Measurements from ENCODE around the gene VSTM2B.

The VSTM2B gene

DNA sequence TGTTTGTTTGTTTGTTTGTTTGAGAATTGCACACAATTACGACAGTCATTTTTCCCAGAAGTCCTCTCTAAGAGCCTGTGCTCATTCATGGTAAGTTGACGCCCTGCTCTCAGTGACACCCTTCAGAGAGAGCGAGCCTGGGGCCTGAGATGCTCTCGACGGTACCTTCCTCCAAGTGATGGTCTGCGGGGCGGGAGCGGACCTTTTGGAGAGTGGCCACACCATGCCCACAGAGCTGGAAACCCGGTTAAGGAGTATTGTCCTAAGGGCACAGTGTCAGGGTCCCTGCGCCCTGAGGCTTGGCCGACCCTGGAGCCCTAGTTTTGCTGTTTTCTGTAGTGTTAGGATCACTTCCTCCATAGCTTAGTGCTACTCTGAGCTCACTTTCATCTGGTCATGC, 83.8 kb downstream of the VSTM2B start:
- H3K36me3 ChIP-seq (ENCODE audit: low read depth), result peaks cover 37% of the 10 kb centered on the region
- no peak for ATAC-seq (ENCODE audit: low read depth)
- no peaks in the 10 kb centered on the region for H3K4me1 ChIP-seq (ENCODE audit: insufficient read depth, poor library complexity, severe bottlenecking)
- H3K4me3 ChIP-seq (ENCODE audit: severe bottlenecking), result no peak overlapping the region
- H3K27ac ChIP-seq (ENCODE audit: poor library complexity, severe bottlenecking), result no peak overlapping the region
- TF ChIP-seq, protein P1, sequence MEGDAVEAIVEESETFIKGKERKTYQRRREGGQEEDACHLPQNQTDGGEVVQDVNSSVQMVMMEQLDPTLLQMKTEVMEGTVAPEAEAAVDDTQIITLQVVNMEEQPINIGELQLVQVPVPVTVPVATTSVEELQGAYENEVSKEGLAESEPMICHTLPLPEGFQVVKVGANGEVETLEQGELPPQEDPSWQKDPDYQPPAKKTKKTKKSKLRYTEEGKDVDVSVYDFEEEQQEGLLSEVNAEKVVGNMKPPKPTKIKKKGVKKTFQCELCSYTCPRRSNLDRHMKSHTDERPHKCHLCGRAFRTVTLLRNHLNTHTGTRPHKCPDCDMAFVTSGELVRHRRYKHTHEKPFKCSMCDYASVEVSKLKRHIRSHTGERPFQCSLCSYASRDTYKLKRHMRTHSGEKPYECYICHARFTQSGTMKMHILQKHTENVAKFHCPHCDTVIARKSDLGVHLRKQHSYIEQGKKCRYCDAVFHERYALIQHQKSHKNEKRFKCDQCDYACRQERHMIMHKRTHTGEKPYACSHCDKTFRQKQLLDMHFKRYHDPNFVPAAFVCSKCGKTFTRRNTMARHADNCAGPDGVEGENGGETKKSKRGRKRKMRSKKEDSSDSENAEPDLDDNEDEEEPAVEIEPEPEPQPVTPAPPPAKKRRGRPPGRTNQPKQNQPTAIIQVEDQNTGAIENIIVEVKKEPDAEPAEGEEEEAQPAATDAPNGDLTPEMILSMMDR (IDR thresholded peaks at IDR 0.05; ENCODE audit: poor library complexity, severe bottlenecking), result no peak
- H3K9me3 ChIP-seq (ENCODE audit: severe bottlenecking), result no peaks in the 10 kb centered on the region
- H3K27me3 ChIP-seq (ENCODE audit: insufficient read depth, poor library complexity, severe bottlenecking), result no peaks in the 10 kb centered on the region
- DNase-seq (ENCODE audit: low spot score), result no peak

DNA sequence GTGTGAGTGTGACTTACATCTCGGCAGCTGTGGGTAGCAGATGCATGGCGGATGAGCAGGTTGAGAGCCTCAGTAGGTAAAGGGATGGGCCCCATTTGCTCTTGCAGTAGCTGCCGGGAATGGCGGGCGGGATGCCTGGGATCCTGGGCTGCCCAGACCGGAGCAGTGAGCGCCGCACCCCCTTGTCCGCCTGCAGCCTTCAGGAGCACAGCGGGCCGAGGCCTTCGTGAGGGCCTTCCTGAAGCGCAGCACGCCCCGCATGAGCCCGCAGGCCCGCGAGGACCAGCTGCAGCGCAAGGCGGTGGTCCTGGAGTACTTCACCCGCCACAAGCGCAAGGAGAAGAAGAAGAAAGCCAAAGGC, 84.4 kb downstream of the VSTM2B start:
- no peaks in the 10 kb centered on the region for H3K9me3 ChIP-seq (ENCODE audit: severe bottlenecking)

DNA sequence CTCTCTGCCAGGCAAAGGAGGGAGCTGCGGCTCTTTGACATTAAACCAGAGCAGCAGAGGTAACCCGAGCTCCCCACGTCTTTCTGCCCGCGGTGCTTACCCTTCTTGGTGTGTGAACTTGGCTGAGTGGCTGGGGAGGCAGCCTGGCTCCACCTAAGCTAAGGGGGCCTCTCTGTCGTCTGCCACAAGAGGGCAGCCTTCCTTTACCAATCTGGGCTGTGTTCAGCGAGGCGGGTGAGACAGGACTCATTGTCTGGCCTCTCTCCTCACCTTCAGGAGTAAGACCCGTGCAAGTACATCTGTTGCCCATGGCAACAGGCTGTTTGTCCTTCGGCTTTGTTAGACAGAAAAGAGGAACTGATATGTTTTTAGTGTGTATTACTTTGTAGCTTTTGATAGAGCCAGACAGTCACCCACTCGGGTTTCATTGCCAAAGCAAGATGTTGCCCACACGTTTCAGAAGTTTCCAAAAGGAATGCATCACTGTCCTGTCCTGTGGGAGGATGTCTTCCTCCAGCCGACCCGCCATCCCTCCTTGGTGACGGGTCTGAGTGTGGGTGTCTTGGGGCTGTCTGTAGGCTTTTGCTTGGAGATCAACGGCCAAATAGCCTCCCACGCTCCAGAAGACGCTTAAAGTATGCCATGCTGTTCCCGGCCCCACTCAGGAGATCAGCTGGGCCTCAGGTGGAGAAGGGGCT, 84.9 kb downstream of the VSTM2B start:
- Histone ChIP-seq H3K27me3 (ENCODE audit: insufficient read depth, poor library complexity, severe bottlenecking) (no peaks in the 10 kb centered on the region), H3K4me1 (ENCODE audit: insufficient read depth, poor library complexity, severe bottlenecking) (no peaks in the 10 kb centered on the region), H3K36me3 (ENCODE audit: low read depth) (peaks cover 42% of the 10 kb centered on the region), H3K4me3 (ENCODE audit: severe bottlenecking) (no peak overlapping the region), H3K27ac (ENCODE audit: poor library complexity, severe bottlenecking) (no peak overlapping the region), H3K9me3 (ENCODE audit: severe bottlenecking) (no peaks in the 10 kb centered on the region)
- DNase-seq (ENCODE audit: low spot score) (no peak), ATAC-seq (ENCODE audit: low read depth) (peak; percentile 85)
- TF ChIP-seq, protein P1 (IDR thresholded peaks at IDR 0.05; ENCODE audit: poor library complexity, severe bottlenecking), result peak; percentile 75

More for the DNA sequence above, 84.4 kb downstream of the VSTM2B start:
- H3K4me3 ChIP-seq (ENCODE audit: severe bottlenecking), result no peak overlapping the region
- TF ChIP-seq, protein P1 (IDR thresholded peaks at IDR 0.05; ENCODE audit: poor library complexity, severe bottlenecking), result no peak
- DNase-seq (ENCODE audit: low spot score) (no peak), ATAC-seq (ENCODE audit: low read depth) (no peak)
- no peaks in the 10 kb centered on the region for H3K4me1 ChIP-seq (ENCODE audit: insufficient read depth, poor library complexity, severe bottlenecking)
- no peaks in the 10 kb centered on the region for H3K27me3 ChIP-seq (ENCODE audit: insufficient read depth, poor library complexity, severe bottlenecking)
- H3K27ac ChIP-seq (ENCODE audit: poor library complexity, severe bottlenecking), result no peak overlapping the region
- H3K36me3 ChIP-seq (ENCODE audit: low read depth), result peaks cover 37% of the 10 kb centered on the region

DNA sequence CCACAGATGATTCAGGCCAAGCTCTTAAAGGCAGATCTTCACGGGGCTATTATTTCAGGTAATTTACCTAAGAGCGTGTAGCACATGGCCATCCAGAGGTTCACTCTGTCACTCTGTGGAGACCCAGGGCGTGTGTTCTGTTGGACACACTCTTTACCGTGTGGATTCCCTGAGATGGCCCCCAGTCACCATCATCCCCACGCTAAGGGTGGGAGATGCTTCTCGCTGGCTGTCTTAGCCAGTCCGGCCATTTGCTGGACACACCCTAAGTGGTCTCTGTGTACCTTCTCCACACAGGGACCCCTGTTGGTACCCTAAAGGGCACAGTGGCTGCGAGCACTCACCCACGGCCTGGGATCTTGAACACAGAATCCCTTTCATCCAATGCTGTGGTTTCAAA, 86.3 kb downstream of the VSTM2B start:
- H3K27ac ChIP-seq (ENCODE audit: poor library complexity, severe bottlenecking), result no peak overlapping the region
- TF ChIP-seq, protein P1 (IDR thresholded peaks at IDR 0.05; ENCODE audit: poor library complexity, severe bottlenecking), result no peak
- peaks cover 42% of the 10 kb centered on the region for H3K36me3 ChIP-seq (ENCODE audit: low read depth)
- DNase-seq (ENCODE audit: low spot score) (no peak), ATAC-seq (ENCODE audit: low read depth) (no peak)
- no peak overlapping the region for H3K4me3 ChIP-seq (ENCODE audit: severe bottlenecking)
- H3K4me1 ChIP-seq (ENCODE audit: insufficient read depth, poor library complexity, severe bottlenecking), result no peaks in the 10 kb centered on the region
- no peaks in the 10 kb centered on the region for H3K27me3 ChIP-seq (ENCODE audit: insufficient read depth, poor library complexity, severe bottlenecking)
- H3K9me3 ChIP-seq (ENCODE audit: severe bottlenecking), result no peaks in the 10 kb centered on the region

DNA sequence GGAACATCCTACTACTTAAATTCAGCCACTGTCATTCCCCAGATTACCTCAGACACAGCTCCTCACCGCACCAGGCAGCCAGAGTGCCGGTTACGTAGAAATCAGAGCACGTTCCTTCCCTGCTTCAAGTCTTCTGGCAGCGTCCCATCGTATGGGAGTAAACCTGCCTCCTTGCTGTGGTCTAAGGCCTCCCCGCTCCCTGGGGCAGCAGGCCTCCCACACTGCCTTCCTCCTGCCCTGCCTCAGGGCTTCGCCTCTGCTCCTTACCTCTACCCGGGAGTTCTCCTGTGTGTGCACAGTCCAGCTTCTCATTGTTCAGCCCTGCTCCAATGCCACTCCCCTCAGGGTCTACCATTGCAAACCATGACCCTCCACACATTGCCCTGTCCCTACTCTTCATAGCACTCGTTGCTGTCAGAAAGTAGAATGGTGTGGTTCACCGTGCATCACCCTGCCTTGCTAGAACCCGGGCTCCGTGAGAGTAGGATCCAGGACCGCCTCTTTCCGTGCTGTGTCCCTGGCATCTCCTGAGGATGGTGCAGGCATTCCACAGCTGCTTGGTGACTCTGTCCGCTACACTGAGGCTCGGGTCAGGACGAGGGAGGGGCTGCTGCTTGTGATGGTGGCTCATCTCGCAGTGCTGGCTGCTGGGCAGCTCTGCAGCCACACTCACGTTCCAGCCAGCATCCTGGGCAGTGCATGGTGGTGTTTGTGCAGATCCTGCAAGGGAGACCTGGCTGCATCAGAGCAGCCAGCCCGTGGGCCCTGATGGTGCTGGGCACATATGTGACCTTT, 87.2 kb downstream of the VSTM2B start:
- H3K4me3 ChIP-seq (ENCODE audit: severe bottlenecking), result no peak overlapping the region
- H3K27ac ChIP-seq (ENCODE audit: poor library complexity, severe bottlenecking), result no peak overlapping the region
- H3K4me1 ChIP-seq (ENCODE audit: insufficient read depth, poor library complexity, severe bottlenecking), result no peaks in the 10 kb centered on the region
- no peaks in the 10 kb centered on the region for H3K27me3 ChIP-seq (ENCODE audit: insufficient read depth, poor library complexity, severe bottlenecking)
- TF ChIP-seq, protein P1 (IDR thresholded peaks at IDR 0.05; ENCODE audit: poor library complexity, severe bottlenecking), result no peak
- H3K9me3 ChIP-seq (ENCODE audit: severe bottlenecking), result no peaks in the 10 kb centered on the region
- H3K36me3 ChIP-seq (ENCODE audit: low read depth), result peaks cover 42% of the 10 kb centered on the region
- no peak for ATAC-seq (ENCODE audit: low read depth)
- DNase-seq (ENCODE audit: low spot score), result no peak

All from RWPE2 (cell line).